GM12878 (cell line): ENCODE results near the gene PLXNC1.

Source experiments
- CHD1 ChIP-seq: IDR thresholded peaks from 2 replicates; pipeline ENCODE4 v1.6.1; 2012; ENCODE audit warnings: low read depth, low read length, improper control_type of control experiment
- EZH2 ChIP-seq: IDR thresholded peaks from 2 replicates; pipeline ENCODE4 v1.6.1; 2012; ENCODE audit warnings: low read depth, mild to moderate bottlenecking, control low read depth, inconsistent platforms, low read length, borderline replicate concordance; ENCODE audit not compliant: control insufficient read depth
- MTA3 ChIP-seq: IDR thresholded peaks from 2 replicates; pipeline ENCODE4 v1.6.1; 2012; ENCODE audit warnings: low read length, inconsistent platforms, borderline replicate concordance
- NFYA ChIP-seq: IDR thresholded peaks from 2 replicates; pipeline ENCODE4 v1.6.1; 2011; ENCODE audit warnings: low read depth, mild to moderate bottlenecking, low read length, improper control_type of control experiment, borderline replicate concordance
- TF ChIP-seq, protein P1 (sequence below): IDR thresholded peaks from 2 replicates; pipeline ENCODE4 v1.6.1; 2011; ENCODE audit warnings: low read depth, low read length, improper control_type of control experiment, borderline replicate concordance

DNA sequence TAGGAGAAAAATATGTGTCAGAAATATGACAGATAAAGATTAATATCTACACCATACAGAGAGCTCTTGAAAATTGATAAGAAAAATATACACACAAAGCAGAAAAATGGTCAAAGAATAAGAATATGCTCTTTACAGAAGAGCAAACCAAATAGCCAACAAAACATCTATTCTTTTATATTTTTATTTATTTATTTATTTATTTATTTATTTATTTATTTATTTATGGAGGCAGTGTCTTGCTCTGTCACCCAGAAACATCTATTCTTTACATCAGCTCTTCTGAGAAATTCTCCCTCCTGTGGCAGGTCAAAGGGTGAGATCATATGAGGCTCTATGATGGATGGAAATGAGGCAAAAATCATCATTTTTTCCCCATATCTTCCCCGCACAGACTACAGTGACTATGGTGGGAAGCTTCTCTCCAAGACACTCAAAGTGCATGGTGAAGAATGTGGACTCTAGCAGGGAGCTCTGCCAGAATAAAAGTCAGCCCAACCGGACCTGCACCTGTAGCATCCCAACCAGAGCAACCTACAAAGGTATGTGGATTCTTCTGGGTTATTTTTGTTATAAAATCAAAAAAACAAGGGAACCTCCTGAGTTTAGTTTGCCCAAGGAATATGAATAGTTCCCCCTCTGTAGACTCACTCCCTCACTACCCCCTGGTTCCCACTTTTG is 71.4 kb downstream of the PLXNC1 start:
- TF ChIP-seq, protein P1, sequence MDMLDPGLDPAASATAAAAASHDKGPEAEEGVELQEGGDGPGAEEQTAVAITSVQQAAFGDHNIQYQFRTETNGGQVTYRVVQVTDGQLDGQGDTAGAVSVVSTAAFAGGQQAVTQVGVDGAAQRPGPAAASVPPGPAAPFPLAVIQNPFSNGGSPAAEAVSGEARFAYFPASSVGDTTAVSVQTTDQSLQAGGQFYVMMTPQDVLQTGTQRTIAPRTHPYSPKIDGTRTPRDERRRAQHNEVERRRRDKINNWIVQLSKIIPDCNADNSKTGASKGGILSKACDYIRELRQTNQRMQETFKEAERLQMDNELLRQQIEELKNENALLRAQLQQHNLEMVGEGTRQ: no peak
- TF ChIP-seq EZH2: no peak
- no peak for TF ChIP-seq CHD1
- no peak for TF ChIP-seq NFYA
- no peak for TF ChIP-seq MTA3
